Aortic smooth muscle cell (primary cell): ENCODE data around the gene GPX5. TPM values are rescaled to one million over a fixed set of nuclear protein-coding genes. Genes with fewer than 3 reads are reported as not detected.

Source experiments
- total RNA-seq: library from RNA; depleted of rRNA; stranded (reverse); fragments of >200 nt; gene quantifications from 2 replicates; pipeline ENCODE4 v1.2.3, GENCODE V29; 2014

Gene GPX5, protein sequence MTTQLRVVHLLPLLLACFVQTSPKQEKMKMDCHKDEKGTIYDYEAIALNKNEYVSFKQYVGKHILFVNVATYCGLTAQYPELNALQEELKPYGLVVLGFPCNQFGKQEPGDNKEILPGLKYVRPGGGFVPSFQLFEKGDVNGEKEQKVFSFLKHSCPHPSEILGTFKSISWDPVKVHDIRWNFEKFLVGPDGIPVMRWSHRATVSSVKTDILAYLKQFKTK
- not detected in 2 replicates for total RNA-seq

DNA sequence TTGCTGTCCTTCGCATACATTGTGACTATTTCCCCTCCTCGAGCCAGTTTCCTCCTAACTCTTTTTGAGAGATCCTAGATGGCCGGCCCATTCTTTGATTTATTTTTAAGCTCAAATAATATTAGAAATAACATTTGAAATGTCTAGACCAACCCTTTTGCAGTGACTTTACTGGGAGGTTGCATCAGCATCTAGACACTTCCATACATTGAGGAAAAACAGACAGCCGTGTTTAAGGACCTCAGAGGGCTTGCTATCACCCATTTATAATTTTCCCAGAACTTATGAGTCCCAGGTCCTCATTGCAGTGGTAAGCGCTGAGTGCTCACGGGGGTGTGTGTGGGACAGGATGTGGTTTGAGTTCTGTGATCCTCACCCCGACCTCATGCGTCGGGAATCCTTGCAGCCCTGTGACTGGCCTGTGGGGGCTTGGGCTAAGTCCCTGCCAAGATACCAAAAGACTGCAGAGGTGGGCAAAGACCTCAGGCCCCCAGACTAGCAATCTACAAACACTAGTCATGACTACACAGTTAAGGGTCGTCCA, at the start of gene GPX5:
Gene GPX5 (plus strand): TSS at position 386 of the 544 bp plus-strand sequence. CDS start 133 bp downstream, at position 519.

DNA sequence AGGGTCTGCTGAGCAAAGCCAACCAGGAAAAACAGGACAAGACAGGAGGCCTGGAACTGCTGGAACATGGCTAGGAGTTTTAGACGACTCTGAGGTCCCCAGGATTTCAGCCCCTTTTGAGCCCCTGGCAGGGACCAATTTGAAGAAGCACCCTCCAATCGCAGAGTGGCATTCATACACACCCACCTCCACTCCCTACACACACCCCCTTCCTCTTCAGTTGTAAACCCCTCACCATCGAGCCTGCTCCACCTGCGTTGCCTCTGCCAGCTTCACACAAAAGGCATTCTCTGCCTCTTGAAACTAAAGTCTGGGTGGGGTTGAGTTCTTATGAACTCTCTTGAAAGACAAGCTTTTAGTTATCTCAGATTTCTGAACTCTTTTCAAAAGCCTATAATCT, 10.0 kb upstream of the GPX5 start, which contains the start of gene GPX6:
Gene GPX6 (minus strand): TSS at position 118 of the 400 bp plus-strand sequence. CDS start 50 bp downstream, at position 68.

Other genes starting within 250 kb of the GPX5 start
- gene PGBD1, start 244.3 kb upstream of the GPX5 start, total RNA-seq, result 4.1 and 5.0 TPM in 2 replicates
- 4.2 and 8.0 TPM in 2 replicates for gene ZSCAN31, start 189.7 kb upstream of the GPX5 start, total RNA-seq
- 2.9 and 4.7 TPM in 2 replicates for gene ZKSCAN3, start 175.9 kb upstream of the GPX5 start, total RNA-seq
- 6.6 and 6.7 TPM in 2 replicates for gene ZSCAN12, start 126.1 kb upstream of the GPX5 start, total RNA-seq
- 3.2 and 3.4 TPM in 2 replicates for gene ZSCAN23, start 82.4 kb upstream of the GPX5 start, total RNA-seq
- gene GPX6, start 10.1 kb upstream of the GPX5 start, total RNA-seq, result not detected in 2 replicates